ENCODE results near the gene DEPP1.

- TF ChIP-seq CTCF (IDR thresholded peaks at IDR 0.05) (no peak), POLR2A (IDR thresholded peaks at IDR 0.05) (no peak)
These were observed 19.6 kb upstream of the DEPP1 start for GRCh38 chr10:44998146-44998631.

Measured in prostate gland (tissue), 2 donors.